GM18907 (cell line): ENCODE measurements around the gene MTA1.

Experiments
- ATAC-seq: cut with Tn5 transposase; IDR thresholded peaks from one replicate; pipeline ENCODE4 v1.9.1; 2021; ENCODE audit warnings: mild to moderate bottlenecking, moderate library complexity; ENCODE audit not compliant: unreplicated experiment

Gene MTA1

DNA sequence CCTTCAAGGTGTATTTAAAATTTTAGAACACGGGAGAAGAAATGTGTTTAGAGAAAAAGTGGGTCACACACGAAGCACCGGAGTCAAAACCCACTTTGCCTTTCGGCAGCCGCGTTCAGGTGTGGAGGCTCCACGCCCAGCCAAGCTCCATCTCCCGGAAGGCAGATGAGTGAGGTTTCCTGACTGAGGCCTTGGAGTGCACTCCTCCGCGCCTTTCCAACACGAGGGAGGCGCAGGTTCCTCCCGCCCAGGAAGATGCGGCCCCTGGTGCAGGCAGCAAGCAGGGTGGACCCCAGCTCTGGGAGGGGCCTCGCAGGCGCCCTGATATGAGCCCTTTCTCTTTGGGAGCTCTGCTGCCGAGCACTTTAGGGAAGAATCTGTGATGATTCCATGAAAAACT lies 22.5 kb downstream of the MTA1 start:
- ATAC-seq: no peak

GRCh38 chr14:105442834-105443233 lies 23.2 kb downstream of the MTA1 start:
- no peak for ATAC-seq

- ATAC-seq: no peak
Measured at GRCh38 chr14:105444859-105445258, 25.2 kb downstream of the MTA1 start.

DNA sequence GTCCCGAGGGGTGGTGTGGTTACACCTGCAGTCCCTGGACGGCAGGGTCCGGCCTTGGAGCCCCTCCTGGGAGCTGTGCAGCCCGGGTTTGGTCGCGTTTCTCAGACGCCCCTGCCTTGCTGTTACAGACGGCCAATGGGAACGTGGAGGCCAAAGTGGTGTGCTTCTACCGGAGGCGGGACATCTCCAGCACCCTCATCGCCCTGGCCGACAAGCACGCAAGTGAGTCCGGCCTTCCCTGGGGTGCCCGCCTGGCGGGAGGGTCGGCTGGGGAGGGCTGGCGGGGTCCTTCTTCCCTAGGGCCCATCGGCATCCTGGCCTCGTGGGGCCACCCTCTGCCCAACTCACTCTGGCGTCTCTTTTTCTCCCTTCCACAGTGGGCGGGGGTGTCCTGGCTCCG lies 25.7 kb downstream of the MTA1 start:
- no peak for ATAC-seq

DNA sequence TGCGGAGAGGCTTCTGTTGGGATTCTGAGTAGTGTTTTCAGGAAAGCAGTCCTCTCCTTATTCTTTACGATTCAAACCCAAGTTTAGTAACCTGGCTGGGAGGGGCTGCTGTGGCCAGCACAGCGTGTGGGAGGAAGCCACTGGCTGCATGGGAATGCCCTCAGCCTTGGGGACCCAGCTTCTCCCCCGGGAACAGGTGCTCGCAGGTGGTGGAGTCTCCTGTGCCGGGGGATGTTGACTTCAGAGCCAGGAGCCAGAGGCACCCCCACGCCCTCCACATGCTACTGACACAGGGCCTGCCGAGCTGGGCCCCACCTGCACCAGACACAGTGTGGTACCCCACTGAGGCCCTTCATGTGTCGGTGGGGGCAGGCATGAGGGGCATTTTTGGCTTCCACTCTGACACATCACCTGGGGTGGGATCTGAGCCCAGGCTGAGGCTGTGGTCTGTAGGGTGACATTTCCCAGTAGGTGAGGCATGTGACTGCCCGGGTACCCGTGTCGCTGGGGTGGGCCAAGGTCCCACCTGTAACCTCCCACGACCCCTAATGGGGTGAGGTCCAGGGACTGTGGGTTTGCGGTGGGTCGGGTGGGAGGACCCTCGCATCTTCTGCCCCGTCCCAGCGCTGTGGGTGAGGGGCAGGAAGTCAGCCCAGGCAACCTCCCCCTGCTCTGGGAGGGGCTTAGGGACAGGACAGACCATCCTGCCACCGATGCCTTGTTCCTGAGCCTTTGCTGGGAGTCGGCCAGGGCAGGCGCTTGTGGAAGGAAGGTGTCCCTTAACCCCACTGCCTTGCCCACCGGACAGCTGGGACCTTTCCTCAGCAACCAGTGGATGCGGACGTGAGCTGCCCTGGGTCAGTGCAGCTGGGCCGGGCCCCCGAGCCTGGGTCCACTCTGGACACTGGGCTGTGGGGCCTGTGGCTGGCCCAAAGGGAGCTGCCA lies 26.5 kb downstream of the MTA1 start:
- ATAC-seq: no peak

DNA sequence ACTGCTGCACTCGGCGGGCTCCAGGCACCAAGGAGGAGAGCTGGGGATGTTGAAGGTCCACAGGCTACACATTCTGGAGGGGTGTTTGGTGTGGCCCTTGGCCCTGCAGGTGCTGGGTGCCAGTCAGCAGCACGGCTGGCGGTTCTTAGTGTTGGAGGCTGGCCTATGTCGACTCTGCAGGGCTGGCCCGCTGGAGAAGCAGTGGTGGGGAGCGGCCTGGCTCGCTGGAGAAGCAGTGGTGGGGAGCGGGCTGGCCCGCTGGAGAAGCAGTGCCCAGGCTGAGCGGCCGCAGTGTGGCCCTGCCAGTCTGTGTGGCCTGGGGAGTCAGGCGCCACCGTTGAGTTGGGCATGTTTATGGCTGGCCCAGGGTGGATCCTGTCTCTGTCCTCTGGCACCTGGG lies 27.3 kb downstream of the MTA1 start:
- no peak for ATAC-seq

DNA sequence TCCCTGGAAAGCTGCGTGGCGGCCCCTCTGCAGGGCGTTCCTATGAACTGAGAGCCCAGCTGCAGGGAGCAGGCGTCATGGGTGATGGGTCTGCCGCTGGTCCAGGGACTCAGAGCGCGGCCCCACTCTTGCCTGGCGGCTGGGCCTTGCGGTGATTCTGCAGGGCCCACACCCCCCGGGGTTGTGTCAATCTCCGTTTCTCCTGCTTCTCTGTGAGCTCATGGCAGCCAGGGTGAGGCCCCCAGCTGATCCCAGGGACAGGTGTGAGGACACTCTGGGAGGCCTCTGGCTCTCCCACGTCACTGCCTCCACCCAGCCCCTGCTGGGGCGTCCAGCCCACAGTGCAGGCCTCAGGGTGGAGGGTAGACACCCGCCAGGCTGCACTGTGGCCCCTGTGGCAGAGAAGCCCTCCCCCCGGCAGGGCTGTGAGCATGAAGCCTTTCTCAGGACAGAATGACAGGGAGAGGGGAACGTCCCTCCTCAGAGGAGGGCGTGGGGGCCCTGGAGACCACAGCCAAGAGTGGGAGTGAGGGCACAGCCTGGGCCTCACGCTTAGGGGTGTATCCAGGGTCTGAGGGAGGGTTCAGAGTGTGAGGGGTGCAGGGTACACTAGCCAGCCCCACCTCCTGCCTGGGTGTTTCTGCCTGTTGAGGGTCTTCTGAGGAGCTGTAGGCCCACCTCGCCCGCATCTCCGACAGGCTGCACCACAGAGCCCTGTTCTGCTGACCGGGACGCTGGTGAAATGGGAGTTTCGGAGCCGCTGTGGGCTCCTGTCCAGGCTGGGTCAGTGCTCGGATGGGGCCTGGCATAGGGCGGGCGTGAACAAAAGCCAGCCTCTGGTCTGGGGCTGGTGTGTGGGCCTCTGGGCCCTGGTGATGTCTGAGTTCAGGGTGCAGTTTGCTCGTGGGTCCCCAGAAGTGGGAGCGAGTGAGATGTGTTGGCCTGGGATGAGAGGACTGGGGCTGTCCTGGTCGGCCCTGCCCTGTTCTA lies 28.3 kb downstream of the MTA1 start:
- no peak for ATAC-seq

DNA sequence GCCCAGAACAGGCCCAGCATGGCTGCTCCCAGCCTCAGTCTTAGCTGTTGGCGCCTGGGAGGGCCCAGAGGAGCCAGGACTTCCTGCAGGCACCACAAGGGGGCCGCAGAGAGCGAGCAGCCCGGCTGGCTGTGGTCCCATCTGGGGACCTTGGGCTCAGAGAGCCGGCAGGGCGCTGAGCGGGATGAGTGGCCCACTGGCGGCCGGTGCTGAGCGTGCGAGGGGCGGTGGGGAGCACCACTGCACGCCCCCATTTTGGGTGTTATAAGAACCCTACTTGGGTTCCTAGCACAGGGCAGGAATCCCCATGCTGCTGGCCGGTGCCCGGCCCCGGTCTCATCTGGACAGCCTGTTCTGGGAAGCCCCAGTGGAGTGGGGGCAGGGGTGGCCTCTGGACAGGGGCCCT lies 29.1 kb downstream of the MTA1 start:
- ATAC-seq: no peak

DNA sequence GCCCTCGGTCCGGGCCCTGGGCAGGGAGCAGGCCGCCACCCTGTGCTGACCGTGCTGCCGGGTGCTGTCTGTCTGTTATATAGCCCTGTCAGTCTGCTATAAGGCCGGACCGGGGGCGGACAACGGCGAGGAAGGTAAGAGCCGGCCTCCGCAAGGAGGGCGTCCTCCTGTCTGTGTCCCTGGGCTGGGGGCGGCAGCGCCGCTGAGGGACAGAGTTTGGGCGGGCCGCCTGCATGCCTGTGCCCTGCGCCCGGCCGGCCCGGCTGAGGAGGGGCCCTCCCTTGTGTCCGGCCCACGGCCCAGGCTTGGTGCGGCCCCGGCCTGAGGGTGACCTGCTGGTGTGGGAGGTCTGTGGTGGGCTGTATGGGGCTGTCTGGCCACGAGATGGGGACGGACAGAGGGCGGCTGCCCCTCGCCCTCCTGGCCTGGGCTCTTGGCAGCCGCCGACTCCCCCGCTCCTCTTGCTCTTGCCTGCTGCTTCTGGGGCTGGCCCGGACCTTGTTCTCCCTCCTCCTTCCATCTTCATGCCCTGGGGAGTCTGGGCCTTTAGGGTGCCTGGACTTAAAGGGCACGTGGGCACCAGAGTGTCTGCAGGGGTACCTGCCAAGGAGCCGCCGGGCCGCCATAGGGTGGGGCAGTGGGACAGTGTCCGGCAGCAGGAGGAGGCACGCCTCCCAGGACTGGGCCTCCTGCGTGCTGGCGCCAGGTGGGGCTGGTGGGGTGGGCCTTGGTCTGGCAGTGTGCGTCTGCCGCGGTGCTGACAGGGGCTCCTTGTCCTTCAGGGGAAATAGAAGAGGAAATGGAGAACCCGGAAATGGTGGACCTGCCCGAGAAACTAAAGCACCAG lies 29.9 kb downstream of the MTA1 start:
- ATAC-seq: no peak

GRCh38 chr14:105450123-105450505 lies 30.5 kb downstream of the MTA1 start:
- no peak for ATAC-seq

DNA sequence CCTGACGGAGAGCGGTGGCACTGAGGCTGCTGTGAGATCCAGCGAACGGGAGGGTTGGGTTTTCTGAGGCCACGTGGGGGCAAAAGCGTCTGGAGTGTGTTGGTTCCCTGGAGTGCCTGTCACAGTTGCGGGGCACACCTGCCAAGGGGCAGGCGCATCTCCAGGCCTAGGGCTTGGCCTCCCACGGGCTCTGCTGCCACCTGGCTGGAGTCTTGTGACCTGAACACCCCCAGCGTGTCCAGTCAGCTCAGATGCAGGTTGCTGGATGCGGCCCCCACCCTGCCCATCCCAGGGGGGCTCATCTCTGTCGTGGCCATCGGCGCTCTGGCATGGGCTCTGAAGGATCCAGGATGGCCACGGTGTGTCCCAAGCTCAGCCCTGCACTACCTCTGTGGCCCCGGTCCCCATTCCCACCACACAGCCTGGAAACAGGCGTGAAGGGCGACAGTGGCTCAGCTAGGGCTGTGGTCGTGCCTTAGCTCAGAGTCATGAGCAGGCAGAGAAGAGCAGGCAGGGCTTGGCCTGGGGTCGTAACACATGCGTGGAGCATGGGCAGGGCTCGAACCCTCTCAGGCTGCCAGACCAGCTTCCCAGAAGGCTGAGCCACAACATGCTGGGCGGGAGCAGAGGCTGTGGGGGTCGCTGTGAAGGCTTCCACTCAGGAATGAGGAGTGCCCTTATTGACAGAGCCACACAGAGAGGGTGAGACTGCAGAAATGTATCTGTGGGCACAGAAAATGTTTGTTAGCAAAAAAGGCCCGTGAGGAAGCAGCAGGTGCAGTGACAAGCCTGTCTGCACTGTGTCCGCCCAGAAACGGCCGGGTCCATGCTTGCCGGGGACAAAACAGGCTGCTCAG lies 31.5 kb downstream of the MTA1 start:
- no peak for ATAC-seq

GRCh38 chr14:105452963-105453362 lies 33.3 kb downstream of the MTA1 start:
- ATAC-seq: no peak

- ATAC-seq: no peak
Measured at GRCh38 chr14:105453847-105454246, 34.2 kb downstream of the MTA1 start.

DNA sequence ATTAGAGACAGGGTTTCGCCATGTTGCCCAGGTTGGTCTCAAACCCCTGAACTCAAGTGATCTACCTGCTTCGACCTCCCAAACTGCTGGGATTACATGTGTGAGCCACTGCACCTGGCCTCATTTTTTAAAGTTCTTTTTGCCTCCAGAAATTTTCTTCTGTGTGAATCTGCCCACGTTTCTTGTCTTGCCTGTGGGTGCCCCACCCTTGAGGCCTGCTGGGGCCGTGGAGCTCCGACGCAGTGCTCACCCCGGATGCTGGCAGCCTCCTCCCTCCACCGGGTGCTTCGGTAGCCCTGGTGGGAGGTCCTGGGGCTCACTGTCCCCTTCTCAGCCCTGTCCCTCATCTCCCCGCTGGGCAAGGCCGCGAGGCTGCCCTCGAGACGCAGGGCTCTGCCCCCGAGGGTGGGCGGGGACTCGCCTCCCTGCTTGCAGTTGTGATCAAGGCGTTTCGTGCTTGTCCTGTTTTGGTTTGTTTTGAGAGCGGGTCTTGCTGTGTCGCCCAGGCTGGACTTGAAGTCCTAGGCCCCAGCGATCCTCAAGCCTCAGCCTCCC lies 35.5 kb downstream of the MTA1 start:
- ATAC-seq: no peak

- no peak for ATAC-seq
Measured at GRCh38 chr14:105455766-105456660, 36.4 kb downstream of the MTA1 start.

- ATAC-seq: no peak
Measured at GRCh38 chr14:105456736-105457617, 37.4 kb downstream of the MTA1 start.

DNA sequence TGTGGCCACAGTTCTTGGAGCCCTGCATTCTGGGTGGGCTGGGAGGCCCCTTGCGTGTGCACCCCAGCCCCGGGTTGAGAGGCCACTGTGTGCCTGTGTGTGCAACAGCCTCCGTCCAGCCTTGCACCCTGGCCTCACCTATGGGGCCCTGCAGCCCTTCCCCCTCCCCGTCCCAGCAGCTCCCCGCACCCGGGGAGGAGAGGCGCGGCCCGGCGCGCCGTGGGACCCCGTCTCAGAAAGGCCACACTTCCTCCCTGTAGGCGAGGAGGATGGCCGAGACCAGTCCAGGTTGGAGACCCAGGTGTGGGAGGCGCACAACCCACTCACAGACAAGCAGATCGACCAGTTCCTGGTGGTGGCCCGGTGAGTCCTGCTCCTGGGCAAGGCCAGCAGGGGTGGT lies 38.4 kb downstream of the MTA1 start:
- no peak for ATAC-seq

DNA sequence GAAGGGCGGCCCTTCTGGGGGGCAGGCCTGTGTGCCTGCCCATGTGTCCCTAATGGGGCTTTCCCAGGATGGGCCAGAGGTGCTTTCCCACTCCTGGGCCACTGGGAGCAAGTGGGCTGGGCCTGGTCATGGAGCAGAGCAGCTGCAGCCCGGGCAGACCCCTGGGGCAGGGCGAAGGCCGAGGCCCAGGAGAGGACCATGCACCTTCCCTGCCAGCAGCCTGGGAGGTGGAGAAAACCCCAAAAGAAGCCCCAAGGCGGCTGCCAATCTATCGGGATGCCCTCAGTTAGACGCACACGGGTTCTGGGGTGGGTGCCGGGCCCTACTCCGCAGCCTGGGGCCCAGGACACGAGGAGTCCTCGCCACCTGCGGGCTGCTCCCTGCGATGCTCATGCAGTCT lies 38.9 kb downstream of the MTA1 start:
- no peak for ATAC-seq
